ENCODE results near the gene ID2.

The ID2 gene

GRCh38 chr2:8636721-8637636, 44.9 kb upstream of the ID2 start:
- DNase-seq (ENCODE audit: low read depth), result peak; percentile 42
- H3K4me3 ChIP-seq (ENCODE audit: low read length), result no peak overlapping the region
- TF ChIP-seq CTCF (conservative IDR thresholded peaks at IDR 0.05; ENCODE audit: low read length), result no peak

- H3K4me3 ChIP-seq (ENCODE audit: low read length), result no peak overlapping the region
- no peak for DNase-seq (ENCODE audit: low read depth)
- no peak for TF ChIP-seq CTCF (conservative IDR thresholded peaks at IDR 0.05; ENCODE audit: low read length)
These were observed 43.5 kb upstream of the ID2 start for GRCh38 chr2:8638327-8638726.

GRCh38 chr2:8639122-8639635, 42.7 kb upstream of the ID2 start:
- no peak overlapping the region for H3K4me3 ChIP-seq (ENCODE audit: low read length)
- DNase-seq (ENCODE audit: low read depth), result no peak
- TF ChIP-seq CTCF (conservative IDR thresholded peaks at IDR 0.05; ENCODE audit: low read length), result no peak

- H3K4me3 ChIP-seq (ENCODE audit: low read length), result no peak overlapping the region
- TF ChIP-seq CTCF (conservative IDR thresholded peaks at IDR 0.05; ENCODE audit: low read length), result no peak
- DNase-seq (ENCODE audit: low read depth), result no peak
These were observed 41.4 kb upstream of the ID2 start for GRCh38 chr2:8640498-8640897.

- peak; percentile 9 for DNase-seq (ENCODE audit: low read depth)
- TF ChIP-seq CTCF (conservative IDR thresholded peaks at IDR 0.05; ENCODE audit: low read length), result no peak
- no peak overlapping the region for H3K4me3 ChIP-seq (ENCODE audit: low read length)
These were observed 40.4 kb upstream of the ID2 start for GRCh38 chr2:8641301-8641965.

- H3K4me3 ChIP-seq (ENCODE audit: low read length), result no peak overlapping the region
- TF ChIP-seq CTCF (conservative IDR thresholded peaks at IDR 0.05; ENCODE audit: low read length), result no peak
- no peak for DNase-seq (ENCODE audit: low read depth)
These were observed 39.3 kb upstream of the ID2 start for GRCh38 chr2:8642366-8643068.

Measured in AG10803 (cell line).